ENCODE results near the gene VIPR1.

VIPR1 gene

GRCh38 chr3:42499478-42499871 lies 3.0 kb upstream of the VIPR1 start:
- no peaks in the 10 kb centered on the region for H3K27me3 ChIP-seq (ENCODE audit: insufficient read depth, low read depth)

GRCh38 chr3:42500091-42500490 lies 2.4 kb upstream of the VIPR1 start:
- Histone ChIP-seq H3K27me3 (ENCODE audit: insufficient read depth, low read depth) (no peaks in the 10 kb centered on the region), H3K4me1 (ENCODE audit: low read depth, poor library complexity, severe bottlenecking) (no peaks in the 10 kb centered on the region), H3K27ac (no peak overlapping the region), H2AFZ (ENCODE audit: low read depth) (no peak overlapping the region), H3K4me2 (no peak overlapping the region), H3K9ac (no peak overlapping the region), H3K79me2 (ENCODE audit: insufficient read depth, low read depth) (no peaks in the 10 kb centered on the region), H4K20me1 (ENCODE audit: insufficient read depth) (no peaks in the 10 kb centered on the region), H3K36me3 (ENCODE audit: insufficient read depth) (no peaks in the 10 kb centered on the region), H3K4me3 (IDR thresholded peaks at IDR 0.05; ENCODE audit: insufficient read depth, low read depth, low read length) (no peak overlapping the region)
- no peak for TF ChIP-seq CTCF (conservative IDR thresholded peaks at IDR 0.05; ENCODE audit: low read depth, low read length)

More at GRCh38 chr3:42499478-42499871, 3.0 kb upstream of the VIPR1 start:
- Histone ChIP-seq H3K4me2 (no peak overlapping the region), H3K27ac (no peak overlapping the region), H3K4me1 (ENCODE audit: low read depth, poor library complexity, severe bottlenecking) (no peaks in the 10 kb centered on the region), H2AFZ (ENCODE audit: low read depth) (no peak overlapping the region), H3K36me3 (ENCODE audit: insufficient read depth) (no peaks in the 10 kb centered on the region), H3K79me2 (ENCODE audit: insufficient read depth, low read depth) (no peaks in the 10 kb centered on the region), H3K9ac (no peak overlapping the region), H4K20me1 (ENCODE audit: insufficient read depth) (no peaks in the 10 kb centered on the region), H3K4me3 (IDR thresholded peaks at IDR 0.05; ENCODE audit: insufficient read depth, low read depth, low read length) (no peak overlapping the region)
- no peak for TF ChIP-seq CTCF (conservative IDR thresholded peaks at IDR 0.05; ENCODE audit: low read depth, low read length)

GRCh38 chr3:42500909-42501308 lies 1.5 kb upstream of the VIPR1 start:
- Histone ChIP-seq H3K79me2 (ENCODE audit: insufficient read depth, low read depth) (no peaks in the 10 kb centered on the region), H3K27me3 (ENCODE audit: insufficient read depth, low read depth) (no peaks in the 10 kb centered on the region), H3K36me3 (ENCODE audit: insufficient read depth) (no peaks in the 10 kb centered on the region), H3K4me1 (ENCODE audit: low read depth, poor library complexity, severe bottlenecking) (no peaks in the 10 kb centered on the region), H3K27ac (no peak overlapping the region), H3K4me3 (IDR thresholded peaks at IDR 0.05; ENCODE audit: insufficient read depth, low read depth, low read length) (no peak overlapping the region), H4K20me1 (ENCODE audit: insufficient read depth) (no peaks in the 10 kb centered on the region), H3K4me2 (no peak overlapping the region), H3K9ac (no peak overlapping the region), H2AFZ (ENCODE audit: low read depth) (no peak overlapping the region)
- TF ChIP-seq CTCF (conservative IDR thresholded peaks at IDR 0.05; ENCODE audit: low read depth, low read length) = no peak

GRCh38 chr3:42501321-42501680 lies 1.1 kb upstream of the VIPR1 start:
- Histone ChIP-seq H3K4me2 (no peak overlapping the region), H2AFZ (ENCODE audit: low read depth) (no peak overlapping the region), H3K79me2 (ENCODE audit: insufficient read depth, low read depth) (no peaks in the 10 kb centered on the region), H3K4me1 (ENCODE audit: low read depth, poor library complexity, severe bottlenecking) (no peaks in the 10 kb centered on the region), H3K4me3 (IDR thresholded peaks at IDR 0.05; ENCODE audit: insufficient read depth, low read depth, low read length) (no peak overlapping the region), H3K9ac (no peak overlapping the region), H3K36me3 (ENCODE audit: insufficient read depth) (no peaks in the 10 kb centered on the region), H4K20me1 (ENCODE audit: insufficient read depth) (no peaks in the 10 kb centered on the region), H3K27ac (no peak overlapping the region), H3K27me3 (ENCODE audit: insufficient read depth, low read depth) (no peaks in the 10 kb centered on the region)
- TF ChIP-seq CTCF (conservative IDR thresholded peaks at IDR 0.05; ENCODE audit: low read depth, low read length) = no peak

Data from KMS-11 (cell line).